Measurements from ENCODE around the gene TSNAXIP1.

Gene TSNAXIP1

GRCh38 chr16:67774457-67774853, 32.2 kb upstream of the TSNAXIP1 start:
- no peak for TF ChIP-seq CTCF (IDR thresholded peaks at IDR 0.05)

DNA sequence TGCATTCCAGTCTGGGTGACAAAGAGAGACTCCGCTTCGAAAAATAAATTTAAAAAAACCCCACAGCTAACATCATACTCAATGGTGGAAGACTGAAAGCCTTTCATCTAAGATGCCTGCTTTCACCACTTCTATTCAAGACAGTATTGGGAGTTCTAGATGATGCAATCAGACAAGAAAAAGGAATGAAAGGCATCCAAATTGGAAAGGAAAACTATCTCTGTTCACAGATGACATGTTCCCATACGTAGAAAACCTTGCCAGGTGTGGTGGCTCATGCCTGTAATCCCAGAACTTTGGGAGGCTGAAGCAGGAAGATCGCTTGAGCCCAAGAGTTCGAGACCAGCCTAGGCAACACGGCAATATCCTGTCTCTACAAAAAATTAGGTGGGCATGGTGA, 31.4 kb upstream of the TSNAXIP1 start:
- no peak for TF ChIP-seq CTCF (IDR thresholded peaks at IDR 0.05)

DNA sequence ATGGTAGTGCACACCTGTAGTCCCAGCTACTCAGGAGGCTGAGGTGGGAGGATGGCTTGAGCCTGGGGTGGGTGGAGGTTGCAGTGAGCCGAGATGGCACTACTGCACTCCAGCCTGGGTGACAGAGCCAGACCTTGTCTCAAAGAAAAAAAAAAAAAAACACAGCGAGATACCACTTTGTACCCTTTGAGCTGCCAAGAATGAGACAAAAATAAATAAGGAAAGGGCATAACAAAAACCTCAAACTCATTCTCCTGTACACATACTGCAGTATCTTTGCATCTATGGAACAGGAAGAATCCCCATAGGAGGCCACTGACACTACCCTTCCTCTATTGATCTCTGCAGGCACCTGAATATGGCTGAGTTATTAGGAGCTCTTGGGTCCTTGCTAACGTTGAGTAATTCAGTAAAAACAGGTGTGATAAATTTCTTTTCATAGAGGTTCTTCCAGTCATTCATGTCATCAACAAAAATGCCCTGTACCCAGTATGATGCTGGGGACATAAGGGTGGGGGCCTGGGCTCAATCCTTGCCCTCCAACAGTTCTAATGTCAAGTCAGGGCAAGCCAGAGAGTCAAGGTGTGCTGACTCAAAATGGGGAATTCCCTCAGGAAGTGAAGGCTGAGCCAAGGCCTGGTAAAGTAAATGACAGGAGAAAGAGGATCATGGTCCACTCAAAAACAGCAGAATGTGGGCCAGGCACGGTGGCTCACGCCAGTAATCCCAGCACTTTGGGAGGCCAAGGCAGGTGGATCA, 27.3 kb upstream of the TSNAXIP1 start:
- TF ChIP-seq CTCF (IDR thresholded peaks at IDR 0.05) = no peak

- TF ChIP-seq CTCF (IDR thresholded peaks at IDR 0.05) = no peak
Measured at GRCh38 chr16:67780847-67781564, 25.7 kb upstream of the TSNAXIP1 start.

- no peak for TF ChIP-seq CTCF (IDR thresholded peaks at IDR 0.05)
Measured at GRCh38 chr16:67781565-67781921, 25.1 kb upstream of the TSNAXIP1 start.

DNA sequence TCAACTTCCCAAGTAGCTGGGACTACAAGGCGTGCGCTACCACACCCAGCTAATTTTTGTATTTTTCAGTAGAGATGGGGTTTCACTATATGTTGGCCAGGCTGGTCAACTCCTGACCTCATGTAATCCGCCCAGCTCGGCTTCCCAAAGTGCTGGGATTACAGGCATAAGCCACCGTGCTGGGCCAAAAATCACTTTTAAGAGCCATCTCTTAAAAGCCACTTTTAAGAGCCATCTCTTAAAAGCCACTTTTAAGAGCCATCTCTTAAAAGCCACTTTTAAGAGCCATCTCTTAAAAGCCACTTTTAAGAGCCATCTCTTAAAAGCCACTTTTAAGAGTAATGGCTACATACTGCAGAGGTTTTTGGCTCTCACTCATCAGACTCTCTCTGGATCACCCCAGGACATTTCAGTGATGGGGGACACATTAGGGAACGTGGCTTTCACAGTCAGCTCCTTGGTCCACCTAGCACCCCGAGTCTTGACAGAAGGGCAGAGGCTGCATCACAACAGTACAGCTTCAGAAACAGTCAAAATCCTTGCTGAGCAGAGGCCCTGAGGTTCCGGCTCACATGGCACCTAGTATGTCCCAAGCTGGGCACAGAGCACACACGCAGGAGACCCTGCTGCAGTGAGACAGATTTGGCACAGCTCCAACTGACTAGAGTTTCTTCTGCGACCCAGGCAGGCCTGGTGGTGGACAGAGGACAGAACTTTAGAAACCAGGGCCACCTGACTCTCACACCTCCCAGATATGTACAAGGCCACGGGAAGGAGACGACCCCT, 23.9 kb upstream of the TSNAXIP1 start:
- TF ChIP-seq CTCF (IDR thresholded peaks at IDR 0.05) = no peak

DNA sequence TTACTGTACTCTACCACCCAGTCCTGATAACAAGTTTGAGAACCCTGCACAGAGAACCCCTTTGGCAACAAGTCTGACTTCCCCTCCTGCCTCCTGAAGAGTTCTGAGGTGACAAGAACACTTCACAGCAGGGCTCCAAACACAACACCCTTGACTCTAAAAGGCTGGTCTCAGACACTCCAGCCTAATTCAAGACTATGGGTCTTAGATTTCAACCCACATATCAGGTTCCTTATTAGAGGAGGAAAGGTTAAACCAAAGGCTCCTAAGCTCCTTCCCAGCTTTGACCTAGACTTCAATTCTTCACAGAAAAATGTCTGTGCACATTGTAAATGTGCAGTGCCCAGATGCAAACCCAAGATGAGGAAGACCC, 23.4 kb upstream of the TSNAXIP1 start:
- no peak for TF ChIP-seq CTCF (IDR thresholded peaks at IDR 0.05)
